ENCODE measurements around the gene MOB3A. TPM values are rescaled to one million over a fixed set of nuclear protein-coding genes. Genes with fewer than 3 reads are reported as not detected.
A peak's percentile ranks its signal among the peaks of the same experiment; 100 is the strongest.

Gene MOB3A
- total and polyA plus RNA-seq, 9 of the 15 experiments (the other 6 are each of a cell fraction or from before 2014, with no cell fraction given): 1.1 to 24.1 (median 6.0) TPM

DNA sequence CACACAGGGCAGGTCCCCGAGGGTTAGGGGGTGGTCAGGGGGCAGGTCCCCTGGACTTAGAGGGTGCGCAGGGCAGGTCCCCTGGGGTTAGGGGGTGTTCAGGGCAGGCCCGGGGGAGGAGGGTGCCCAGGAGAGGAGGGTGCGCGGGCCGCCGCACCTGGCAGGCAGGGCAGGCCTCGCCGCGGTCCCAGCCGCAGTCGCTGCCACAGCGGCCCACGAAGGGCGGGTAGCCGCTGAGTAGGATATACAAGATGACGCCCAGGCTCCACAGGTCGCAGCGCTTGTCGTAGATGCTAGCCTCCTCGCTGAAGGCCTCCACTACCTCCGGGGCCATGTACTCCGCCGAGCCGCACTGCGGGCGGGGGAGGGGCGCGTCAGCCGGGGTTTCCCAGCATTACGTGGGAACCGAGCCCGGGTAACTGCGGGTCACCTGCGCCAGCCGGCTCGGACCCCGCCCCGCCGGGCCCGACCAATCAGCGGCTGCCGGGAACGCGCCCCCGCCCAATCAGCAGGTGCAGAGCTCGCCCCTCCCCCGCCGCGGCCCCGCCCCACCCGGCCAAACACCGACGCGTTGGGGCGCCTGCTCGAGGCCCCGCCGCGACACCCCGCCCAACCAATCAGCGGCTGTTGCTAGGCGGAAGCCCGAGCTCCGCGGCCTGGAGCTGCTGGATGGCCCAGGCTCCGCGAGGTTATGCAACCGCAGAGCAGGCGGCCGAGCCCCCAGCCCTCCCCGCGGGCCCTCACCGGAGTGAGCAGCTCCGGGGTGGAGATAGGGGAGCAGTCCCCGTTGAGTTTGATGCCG, 54.2 kb downstream of the MOB3A start (continued):
- no peak for TF ChIP-seq ILF3 (IDR thresholded peaks at IDR 0.05; ENCODE audit: borderline replicate concordance)
- no peak for TF ChIP-seq ZNF197 (CRISPR knock-in tag; IDR thresholded peaks at IDR 0.05; ENCODE audit: low read depth)
- TF ChIP-seq, protein P1, sequence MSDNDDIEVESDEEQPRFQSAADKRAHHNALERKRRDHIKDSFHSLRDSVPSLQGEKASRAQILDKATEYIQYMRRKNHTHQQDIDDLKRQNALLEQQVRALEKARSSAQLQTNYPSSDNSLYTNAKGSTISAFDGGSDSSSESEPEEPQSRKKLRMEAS (CRISPR knock-in tag; IDR thresholded peaks at IDR 0.05): peak; percentile 79
- no peak for TF ChIP-seq ESRRB (CRISPR knock-in tag; IDR thresholded peaks at IDR 0.05; ENCODE audit: borderline replicate concordance)
- TF ChIP-seq, protein P2, sequence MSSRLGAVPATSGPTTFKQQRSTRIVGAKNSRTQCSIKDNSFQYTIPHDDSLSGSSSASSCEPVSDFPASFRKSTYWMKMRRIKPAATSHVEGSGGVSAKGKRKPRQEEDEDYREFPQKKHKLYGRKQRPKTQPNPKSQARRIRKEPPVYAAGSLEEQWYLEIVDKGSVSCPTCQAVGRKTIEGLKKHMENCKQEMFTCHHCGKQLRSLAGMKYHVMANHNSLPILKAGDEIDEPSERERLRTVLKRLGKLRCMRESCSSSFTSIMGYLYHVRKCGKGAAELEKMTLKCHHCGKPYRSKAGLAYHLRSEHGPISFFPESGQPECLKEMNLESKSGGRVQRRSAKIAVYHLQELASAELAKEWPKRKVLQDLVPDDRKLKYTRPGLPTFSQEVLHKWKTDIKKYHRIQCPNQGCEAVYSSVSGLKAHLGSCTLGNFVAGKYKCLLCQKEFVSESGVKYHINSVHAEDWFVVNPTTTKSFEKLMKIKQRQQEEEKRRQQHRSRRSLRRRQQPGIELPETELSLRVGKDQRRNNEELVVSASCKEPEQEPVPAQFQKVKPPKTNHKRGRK (tag; IDR thresholded peaks at IDR 0.05): no peak
- TF ChIP-seq, protein P3, sequence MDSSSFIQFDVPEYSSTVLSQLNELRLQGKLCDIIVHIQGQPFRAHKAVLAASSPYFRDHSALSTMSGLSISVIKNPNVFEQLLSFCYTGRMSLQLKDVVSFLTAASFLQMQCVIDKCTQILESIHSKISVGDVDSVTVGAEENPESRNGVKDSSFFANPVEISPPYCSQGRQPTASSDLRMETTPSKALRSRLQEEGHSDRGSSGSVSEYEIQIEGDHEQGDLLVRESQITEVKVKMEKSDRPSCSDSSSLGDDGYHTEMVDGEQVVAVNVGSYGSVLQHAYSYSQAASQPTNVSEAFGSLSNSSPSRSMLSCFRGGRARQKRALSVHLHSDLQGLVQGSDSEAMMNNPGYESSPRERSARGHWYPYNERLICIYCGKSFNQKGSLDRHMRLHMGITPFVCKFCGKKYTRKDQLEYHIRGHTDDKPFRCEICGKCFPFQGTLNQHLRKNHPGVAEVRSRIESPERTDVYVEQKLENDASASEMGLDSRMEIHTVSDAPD (CRISPR knock-in tag; IDR thresholded peaks at IDR 0.05): no peak
- no peak for TF ChIP-seq SMARCC2 (IDR thresholded peaks at IDR 0.05; ENCODE audit: low read depth)
- TF ChIP-seq TRIM28 (IDR thresholded peaks at IDR 0.05): no peak
- TF ChIP-seq SNRNP70 (optimal IDR thresholded peaks at IDR 0.05; ENCODE audit: low read depth, low read length): no peak
- no peak for TF ChIP-seq ZNF444 (CRISPR knock-in tag; IDR thresholded peaks at IDR 0.05)
- TF ChIP-seq, protein P4, sequence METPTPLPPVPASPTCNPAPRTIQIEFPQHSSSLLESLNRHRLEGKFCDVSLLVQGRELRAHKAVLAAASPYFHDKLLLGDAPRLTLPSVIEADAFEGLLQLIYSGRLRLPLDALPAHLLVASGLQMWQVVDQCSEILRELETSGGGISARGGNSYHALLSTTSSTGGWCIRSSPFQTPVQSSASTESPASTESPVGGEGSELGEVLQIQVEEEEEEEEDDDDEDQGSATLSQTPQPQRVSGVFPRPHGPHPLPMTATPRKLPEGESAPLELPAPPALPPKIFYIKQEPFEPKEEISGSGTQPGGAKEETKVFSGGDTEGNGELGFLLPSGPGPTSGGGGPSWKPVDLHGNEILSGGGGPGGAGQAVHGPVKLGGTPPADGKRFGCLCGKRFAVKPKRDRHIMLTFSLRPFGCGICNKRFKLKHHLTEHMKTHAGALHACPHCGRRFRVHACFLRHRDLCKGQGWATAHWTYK (CRISPR knock-in tag; IDR thresholded peaks at IDR 0.05): no peak; the same call in 1 of the 2 replicates
- TF ChIP-seq ZNF140 (CRISPR knock-in tag; IDR thresholded peaks at IDR 0.05): no peak
- TF ChIP-seq, protein P5, sequence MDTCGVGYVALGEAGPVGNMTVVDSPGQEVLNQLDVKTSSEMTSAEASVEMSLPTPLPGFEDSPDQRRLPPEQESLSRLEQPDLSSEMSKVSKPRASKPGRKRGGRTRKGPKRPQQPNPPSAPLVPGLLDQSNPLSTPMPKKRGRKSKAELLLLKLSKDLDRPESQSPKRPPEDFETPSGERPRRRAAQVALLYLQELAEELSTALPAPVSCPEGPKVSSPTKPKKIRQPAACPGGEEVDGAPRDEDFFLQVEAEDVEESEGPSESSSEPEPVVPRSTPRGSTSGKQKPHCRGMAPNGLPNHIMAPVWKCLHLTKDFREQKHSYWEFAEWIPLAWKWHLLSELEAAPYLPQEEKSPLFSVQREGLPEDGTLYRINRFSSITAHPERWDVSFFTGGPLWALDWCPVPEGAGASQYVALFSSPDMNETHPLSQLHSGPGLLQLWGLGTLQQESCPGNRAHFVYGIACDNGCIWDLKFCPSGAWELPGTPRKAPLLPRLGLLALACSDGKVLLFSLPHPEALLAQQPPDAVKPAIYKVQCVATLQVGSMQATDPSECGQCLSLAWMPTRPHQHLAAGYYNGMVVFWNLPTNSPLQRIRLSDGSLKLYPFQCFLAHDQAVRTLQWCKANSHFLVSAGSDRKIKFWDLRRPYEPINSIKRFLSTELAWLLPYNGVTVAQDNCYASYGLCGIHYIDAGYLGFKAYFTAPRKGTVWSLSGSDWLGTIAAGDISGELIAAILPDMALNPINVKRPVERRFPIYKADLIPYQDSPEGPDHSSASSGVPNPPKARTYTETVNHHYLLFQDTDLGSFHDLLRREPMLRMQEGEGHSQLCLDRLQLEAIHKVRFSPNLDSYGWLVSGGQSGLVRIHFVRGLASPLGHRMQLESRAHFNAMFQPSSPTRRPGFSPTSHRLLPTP (IDR thresholded peaks at IDR 0.05; ENCODE audit: borderline replicate concordance, extremely low read depth, insufficient read length): no peak
- no peak for TF ChIP-seq OTX1 (CRISPR knock-in tag; IDR thresholded peaks at IDR 0.05)
- TF ChIP-seq, protein P6, sequence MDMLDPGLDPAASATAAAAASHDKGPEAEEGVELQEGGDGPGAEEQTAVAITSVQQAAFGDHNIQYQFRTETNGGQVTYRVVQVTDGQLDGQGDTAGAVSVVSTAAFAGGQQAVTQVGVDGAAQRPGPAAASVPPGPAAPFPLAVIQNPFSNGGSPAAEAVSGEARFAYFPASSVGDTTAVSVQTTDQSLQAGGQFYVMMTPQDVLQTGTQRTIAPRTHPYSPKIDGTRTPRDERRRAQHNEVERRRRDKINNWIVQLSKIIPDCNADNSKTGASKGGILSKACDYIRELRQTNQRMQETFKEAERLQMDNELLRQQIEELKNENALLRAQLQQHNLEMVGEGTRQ (CRISPR knock-in tag; IDR thresholded peaks at IDR 0.05): peak; percentile 15; the same call in 1 of the 2 replicates
- TF ChIP-seq ZNF780A (CRISPR knock-in tag; IDR thresholded peaks at IDR 0.05): no peak
- no peak for TF ChIP-seq CBX3 (IDR thresholded peaks at IDR 0.05; ENCODE audit: borderline replicate concordance in 1 of 2, low read length in 2 of 2)
- peak; percentile 74 for TF ChIP-seq CHD2 (IDR thresholded peaks at IDR 0.05; ENCODE audit: low read depth, low read length)
- no peak for TF ChIP-seq PHTF2 (CRISPR knock-in tag; IDR thresholded peaks at IDR 0.05)
- TF ChIP-seq DDX20 (tag; IDR thresholded peaks at IDR 0.05; ENCODE audit: low read depth): no peak

All from K562 (cell line).